GM12864 (cell line): Measurements from ENCODE around the gene COQ8B.

Source experiments
- DNase-seq: peaks from one replicate; pipeline ENCODE4 v3.0.0-alpha.2; 2011; ENCODE audit warnings: low read depth
- H3K4me3 ChIP-seq: 2 replicates; pipeline ENCODE4 v1.5.1; 2011; ENCODE audit warnings: mild to moderate bottlenecking, low read depth, low read length, control low read depth
- CTCF ChIP-seq: IDR thresholded peaks from 2 replicates; pipeline ENCODE4 v1.5.1; 2011; ENCODE audit warnings: low read depth, mild to moderate bottlenecking, moderate library complexity, low read length, control low read depth, inconsistent platforms; ENCODE audit errors: missing control alignments

COQ8B gene

GRCh38 chr19:40700083-40700482 lies 16.6 kb downstream of the COQ8B start:
- TF ChIP-seq CTCF = no peak
- DNase-seq = no peak
- H3K4me3 ChIP-seq = no peak overlapping the region

- TF ChIP-seq CTCF = no peak
- H3K4me3 ChIP-seq = no peak overlapping the region
- DNase-seq = no peak
Measured at GRCh38 chr19:40697007-40697406, 19.7 kb downstream of the COQ8B start.

- TF ChIP-seq CTCF = no peak
- DNase-seq = no peak
- H3K4me3 ChIP-seq = no peak overlapping the region
Measured at GRCh38 chr19:40695881-40696280, 20.8 kb downstream of the COQ8B start.

- no peak overlapping the region for H3K4me3 ChIP-seq
- DNase-seq = no peak
Measured at GRCh38 chr19:40693896-40694295, 22.8 kb downstream of the COQ8B start.

GRCh38 chr19:40693150-40693788 lies 23.4 kb downstream of the COQ8B start:
- no peak overlapping the region for H3K4me3 ChIP-seq
- DNase-seq = no peak
- TF ChIP-seq CTCF = no peak

More at GRCh38 chr19:40693896-40694295, 22.8 kb downstream of the COQ8B start:
- no peak for TF ChIP-seq CTCF

GRCh38 chr19:40692212-40692551 lies 24.5 kb downstream of the COQ8B start:
- TF ChIP-seq CTCF = no peak
- DNase-seq = no peak
- no peak overlapping the region for H3K4me3 ChIP-seq
